Left hindlimb (tissue), 1 donor: ENCODE results near the gene HES5.

Experiments
- DNase-seq: peaks from one replicate; pipeline ENCODE4 v3.0.0-alpha.2; 2018

Gene HES5

GRCh38 chr1:2514863-2515762 is 14.9 kb downstream of the HES5 start:
- no peak for DNase-seq

- DNase-seq, result no peak
Measured at GRCh38 chr1:2513939-2514652, 16.0 kb downstream of the HES5 start.

- DNase-seq, result no peak
Measured at GRCh38 chr1:2512862-2513421, 17.1 kb downstream of the HES5 start.

- no peak for DNase-seq
Measured at GRCh38 chr1:2510366-2511155, 19.5 kb downstream of the HES5 start.

GRCh38 chr1:2509589-2509988 is 20.5 kb downstream of the HES5 start:
- DNase-seq, result no peak

GRCh38 chr1:2508751-2509150 is 21.3 kb downstream of the HES5 start:
- no peak for DNase-seq

GRCh38 chr1:2508180-2508579 is 21.9 kb downstream of the HES5 start:
- no peak for DNase-seq

- no peak for DNase-seq
Measured at GRCh38 chr1:2507744-2508155, 22.3 kb downstream of the HES5 start.

GRCh38 chr1:2506901-2507565 is 23.0 kb downstream of the HES5 start:
- no peak for DNase-seq

- DNase-seq, result peak; percentile 52
Measured at GRCh38 chr1:2506007-2506860, 23.8 kb downstream of the HES5 start.

GRCh38 chr1:2505461-2505994 is 24.5 kb downstream of the HES5 start:
- DNase-seq, result no peak

- no peak for DNase-seq
Measured at GRCh38 chr1:2504949-2505272, 25.2 kb downstream of the HES5 start.

GRCh38 chr1:2504225-2504948 is 25.7 kb downstream of the HES5 start:
- no peak for DNase-seq

GRCh38 chr1:2503554-2504224 is 26.4 kb downstream of the HES5 start:
- DNase-seq, result no peak

GRCh38 chr1:2502661-2503553 is 27.2 kb downstream of the HES5 start:
- DNase-seq, result no peak

- DNase-seq, result no peak
Measured at GRCh38 chr1:2502210-2502609, 27.9 kb downstream of the HES5 start.

GRCh38 chr1:2501820-2502119 is 28.3 kb downstream of the HES5 start:
- DNase-seq, result no peak

GRCh38 chr1:2501041-2501819 is 28.8 kb downstream of the HES5 start:
- peak; percentile 69 for DNase-seq
